Activated naive CD4-positive, alpha-beta T cell treated with anti-CD3 and anti-CD28 coated beads, Interleukin-2, amount 50 U/mL, for 72 hours (primary cell): ENCODE data around the gene CHD2. TPM values are rescaled to one million over a fixed set of nuclear protein-coding genes. Genes with fewer than 3 reads are reported as not detected.

Source experiments
- ATAC-seq, 2 donors: fragments of 150-1000 bp; cut with Tn5 transposase; 2 replicates each; pipeline ENCODE4 v1.10.0; 2021; ENCODE audit warnings: mild to moderate bottlenecking in 2 of 2, moderate library complexity in 2 of 2
- DNase-seq, 2 donors: peaks; one replicate each; pipeline ENCODE4 v3.0.0; 2021 to 2022; ENCODE audit warnings: low spot score in 2 of 2
- H3K27ac Mint-ChIP-seq, 2 donors: one replicate each; pipeline ENCODE4 v1.8.0; 2022; ENCODE audit warnings: mild to moderate bottlenecking in 2 of 2, mixed read lengths in 2 of 2
- H3K36me3 Mint-ChIP-seq, 2 donors: one replicate each; pipeline ENCODE4 v1.8.0; 2022; ENCODE audit warnings: mixed read lengths in 2 of 2
- H3K9me3 Mint-ChIP-seq, 2 donors: one replicate each; pipeline ENCODE4 v1.8.0; 2022; ENCODE audit warnings: mixed read lengths in 2 of 2
- total RNA-seq, 2 donors: library from RNA; stranded (reverse); gene quantifications; one replicate each; pipeline ENCODE4 v1.2.3, GENCODE V29; 2022

The CHD2 gene
- total RNA-seq, 2 donors from 2014 or later, result 187 to 214 TPM

DNA sequence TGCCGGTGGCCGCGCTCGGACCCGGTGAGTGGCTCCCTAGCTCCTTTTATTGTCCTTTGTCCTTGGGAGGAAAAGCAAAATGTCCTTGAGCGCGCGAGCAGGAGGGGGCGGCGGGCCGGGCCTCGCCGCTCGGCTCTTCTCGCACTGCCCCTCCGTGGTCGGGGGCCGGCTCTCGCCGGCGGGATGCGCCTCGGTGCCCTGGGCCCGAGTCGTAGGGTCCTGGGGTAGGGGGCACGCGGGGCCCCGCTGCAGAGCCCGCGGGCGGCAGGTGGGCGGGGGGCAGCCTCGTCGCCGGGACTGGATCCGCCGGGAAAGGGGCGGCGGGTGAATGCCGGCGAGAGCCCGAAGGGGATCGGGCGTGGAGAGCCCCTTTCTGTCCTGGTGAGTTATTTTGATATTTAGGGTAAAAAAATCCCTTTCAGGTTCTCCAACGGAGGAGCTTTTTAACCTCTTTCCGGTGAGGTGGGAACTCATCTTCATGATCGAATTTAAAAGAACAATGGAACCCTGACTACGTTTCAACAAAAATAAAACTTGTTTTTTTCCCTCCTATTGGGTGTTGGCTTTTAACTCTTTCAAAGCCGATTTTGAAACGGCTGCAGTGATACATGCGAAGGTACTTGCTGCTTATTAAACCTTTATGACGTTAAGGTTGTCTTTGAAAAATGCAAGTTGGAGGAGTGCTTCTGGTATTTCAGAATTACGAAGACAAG, 16.8 kb upstream of the CHD2 start:
- Mint-ChIP-seq H3K9me3 (no peaks in the 10 kb centered on the region), H3K36me3 (peaks cover 44 to 50% of the 10 kb centered on the region in 2 donors), H3K27ac (peak overlapping the region; percentile 96 to 100)
- ATAC-seq (no peak), DNase-seq (peak in 1 of 2 donors; percentile 38)

DNA sequence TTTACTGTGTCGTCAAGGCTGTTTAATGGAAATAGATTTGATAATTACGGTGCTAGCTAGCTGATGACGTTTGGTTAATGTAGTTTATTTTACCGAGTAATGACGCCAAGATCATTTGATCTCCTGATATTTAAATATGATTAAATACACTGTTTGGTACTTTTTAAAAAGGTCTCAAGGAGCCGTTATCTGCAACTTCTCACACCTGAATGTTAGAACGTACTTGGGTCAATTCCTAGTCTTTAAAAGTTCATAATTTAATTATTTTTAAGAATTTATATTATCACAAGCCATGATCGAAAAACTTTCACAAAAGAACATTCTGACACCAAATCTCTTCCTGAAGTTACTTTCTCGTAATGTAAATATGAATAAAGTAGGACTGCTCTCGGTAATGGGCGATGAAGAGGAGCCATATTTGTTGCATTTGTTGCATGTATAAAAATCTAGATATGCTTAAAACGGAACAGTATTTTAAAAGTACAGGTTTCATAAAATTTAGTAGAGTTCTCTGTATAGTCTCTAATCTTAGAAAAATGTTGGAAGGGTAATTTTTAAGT, 16.2 kb upstream of the CHD2 start:
- DNase-seq (no peak), ATAC-seq (no peak)
- peaks cover 44 to 55% of the 10 kb centered on the region in 2 donors for H3K36me3 Mint-ChIP-seq

DNA sequence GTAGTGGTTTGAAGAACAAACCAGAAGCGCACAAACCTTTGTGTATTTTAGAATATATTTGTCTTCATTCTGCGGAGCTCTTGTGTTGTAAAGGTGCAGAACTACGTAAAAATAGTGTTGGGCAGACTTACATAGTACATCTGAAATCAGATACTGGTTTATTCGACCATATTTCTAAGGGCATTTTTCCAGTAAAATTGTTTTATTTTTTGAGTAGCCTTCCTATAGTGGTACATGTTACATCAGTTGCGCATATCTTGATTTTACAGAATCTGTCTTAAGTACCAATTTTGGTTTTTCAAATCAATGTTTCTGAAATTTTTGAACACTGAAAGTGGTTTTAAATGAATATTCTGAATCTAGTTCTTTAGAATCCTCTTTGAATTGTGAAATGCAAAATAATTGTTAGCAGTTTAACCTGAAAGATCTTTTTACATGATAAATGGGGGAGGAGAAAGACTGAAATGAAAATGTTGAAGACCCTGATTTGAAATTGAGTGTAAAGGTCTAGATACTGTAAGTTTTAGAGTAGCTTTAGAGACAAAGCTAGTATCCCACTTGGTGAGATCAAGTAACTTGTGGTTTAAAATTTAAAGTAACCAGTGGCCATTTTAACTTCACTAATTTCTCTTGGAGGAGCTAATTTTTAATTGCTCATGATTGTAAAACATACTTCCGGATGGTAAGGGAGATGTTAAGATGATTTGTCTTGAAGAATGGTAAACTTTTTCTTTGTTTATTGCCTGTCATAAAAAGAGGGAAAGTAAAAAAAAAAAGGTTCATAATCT, 15.5 kb upstream of the CHD2 start:
- ATAC-seq (no peak), DNase-seq (no peak)
- no peaks in the 10 kb centered on the region for H3K9me3 Mint-ChIP-seq
- H3K36me3 Mint-ChIP-seq, result peaks cover 46 to 59% of the 10 kb centered on the region in 2 donors
- H3K27ac Mint-ChIP-seq, result peak overlapping the region; percentile 96 to 100

More for the DNA sequence above, 16.2 kb upstream of the CHD2 start:
- Mint-ChIP-seq H3K27ac (peak overlapping the region; percentile 96 to 100), H3K9me3 (no peaks in the 10 kb centered on the region)

DNA sequence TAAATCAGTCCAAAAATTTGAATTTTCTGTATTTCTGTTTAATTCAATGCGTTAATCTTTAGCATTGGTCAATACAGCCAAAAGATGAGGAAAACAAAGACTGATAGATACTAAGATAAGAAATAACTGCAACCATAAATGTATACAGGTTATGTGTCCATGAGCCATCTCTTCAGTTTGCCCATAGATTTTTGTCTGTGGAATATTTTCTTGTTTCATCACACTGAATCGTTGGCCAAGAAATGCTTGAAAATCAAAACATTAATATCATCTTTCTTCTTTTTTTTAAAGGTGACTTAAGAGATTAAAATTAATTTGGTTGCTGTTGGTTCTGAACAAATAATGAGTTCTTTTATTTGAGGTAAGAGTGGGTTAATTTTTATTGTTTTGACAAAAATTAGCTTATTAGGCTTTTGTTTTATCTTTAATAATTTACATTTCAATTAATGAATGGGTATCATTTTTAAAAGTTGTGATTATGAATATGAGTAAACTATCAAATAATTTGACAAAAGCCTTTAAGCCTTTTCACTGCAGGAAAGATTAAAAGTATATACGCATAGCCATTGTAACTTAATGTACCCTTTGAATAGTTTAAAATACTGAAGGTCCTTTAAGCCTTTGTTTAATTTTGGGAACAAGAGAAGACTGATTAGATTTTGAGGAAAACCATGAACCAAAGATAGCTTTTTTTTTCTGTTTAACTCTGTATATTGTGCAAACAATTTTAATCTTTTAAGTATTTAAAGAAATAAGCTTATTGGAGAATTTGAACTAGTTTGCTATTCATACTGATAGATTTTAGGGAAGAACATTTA, 14.7 kb upstream of the CHD2 start:
- peak overlapping the region; percentile 96 to 100 for H3K27ac Mint-ChIP-seq

GRCh38 chr15:92886042-92886537, 14.0 kb upstream of the CHD2 start:
- DNase-seq, result no peak
- Mint-ChIP-seq H3K27ac (peak overlapping the region in 1 of 2 donors; percentile 100), H3K9me3 (no peaks in the 10 kb centered on the region), H3K36me3 (peaks cover 57 to 74% of the 10 kb centered on the region in 2 donors)
- no peak for ATAC-seq

More for the DNA sequence above, 14.7 kb upstream of the CHD2 start:
- ATAC-seq (no peak), DNase-seq (no peak)
- H3K36me3 Mint-ChIP-seq, result peaks cover 51 to 67% of the 10 kb centered on the region in 2 donors
- H3K9me3 Mint-ChIP-seq, result no peaks in the 10 kb centered on the region

GRCh38 chr15:92886815-92887214, 13.3 kb upstream of the CHD2 start:
- peak overlapping the region; percentile 48 to 90 for H3K27ac Mint-ChIP-seq
- DNase-seq (no peak), ATAC-seq (no peak)
- peaks cover 51 to 81% of the 10 kb centered on the region in 2 donors for H3K36me3 Mint-ChIP-seq
- H3K9me3 Mint-ChIP-seq, result no peaks in the 10 kb centered on the region

GRCh38 chr15:92887869-92888268, 12.3 kb upstream of the CHD2 start:
- Mint-ChIP-seq H3K9me3 (no peaks in the 10 kb centered on the region), H3K27ac (peak overlapping the region in 1 of 2 donors; percentile 97), H3K36me3 (peaks cover 48 to 92% of the 10 kb centered on the region in 2 donors)
- ATAC-seq (no peak), DNase-seq (no peak)

GRCh38 chr15:92889390-92890107, 10.6 kb upstream of the CHD2 start:
- Mint-ChIP-seq H3K36me3 (peaks cover 39 to 93% of the 10 kb centered on the region in 2 donors), H3K27ac (peak overlapping the region; percentile 84 to 96), H3K9me3 (no peaks in the 10 kb centered on the region)
- DNase-seq (no peak), ATAC-seq (peak; percentile 76 to 86)

DNA sequence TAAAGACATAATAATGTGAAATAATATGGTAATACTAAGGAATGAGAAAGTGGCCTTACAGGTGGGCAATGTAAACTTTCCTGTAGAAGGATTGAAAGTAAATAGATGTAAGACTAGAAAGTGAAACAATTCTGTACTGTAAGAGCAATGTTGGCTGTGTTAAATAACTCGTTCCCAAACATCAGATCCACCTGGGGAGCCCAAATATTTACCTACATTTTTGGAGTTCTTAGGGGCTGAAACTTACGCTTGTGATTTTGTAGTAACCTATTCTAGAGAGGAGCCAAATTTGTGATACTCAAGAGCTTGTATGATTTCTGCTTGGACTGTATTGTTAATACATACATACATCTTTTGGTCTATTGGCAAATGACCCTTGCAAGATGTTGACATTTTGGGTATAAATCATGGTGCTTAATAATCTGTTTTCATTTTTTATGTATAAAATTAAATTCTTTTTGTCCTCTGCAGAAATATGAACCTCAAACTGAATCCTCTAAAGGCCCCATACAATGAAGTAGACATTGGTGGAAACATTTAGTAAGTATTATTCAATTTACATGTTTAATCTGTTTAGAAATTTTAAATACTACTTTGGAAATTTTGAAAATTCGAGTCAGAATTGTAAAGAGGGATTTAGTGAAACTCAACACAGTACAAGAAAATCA, 8.5 kb upstream of the CHD2 start:
- Mint-ChIP-seq H3K36me3 (peaks cover 31 to 87% of the 10 kb centered on the region in 2 donors), H3K27ac (peak overlapping the region in 1 of 2 donors; percentile 96), H3K9me3 (peaks cover 0 to 4% of the 10 kb centered on the region in 2 donors)
- ATAC-seq, result no peak
- DNase-seq, result no peak

GRCh38 chr15:92892201-92892555, 7.9 kb upstream of the CHD2 start:
- H3K27ac Mint-ChIP-seq, result no peak overlapping the region
- ATAC-seq (no peak), DNase-seq (no peak)
- H3K36me3 Mint-ChIP-seq, result peaks cover 27 to 87% of the 10 kb centered on the region in 2 donors
- H3K9me3 Mint-ChIP-seq, result peaks cover 0 to 4% of the 10 kb centered on the region in 2 donors

DNA sequence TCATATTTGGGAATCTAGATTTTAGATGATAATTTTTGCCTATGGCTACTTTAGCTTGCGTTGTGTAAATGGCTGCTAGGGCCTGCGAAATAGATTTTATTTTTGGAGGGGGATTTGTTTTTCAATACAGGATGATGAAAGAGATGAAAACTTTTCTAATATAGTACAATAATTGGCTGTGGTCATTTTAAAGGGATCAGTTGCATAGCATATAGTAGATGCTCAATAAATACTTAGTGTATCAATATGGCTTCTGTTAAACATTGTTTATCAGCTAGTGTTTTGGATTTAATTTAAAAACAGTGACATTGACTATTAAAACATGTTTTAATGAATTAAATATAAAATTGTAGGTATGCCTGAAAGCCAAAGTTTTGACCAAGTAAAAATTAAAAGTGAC, 6.9 kb upstream of the CHD2 start:
- DNase-seq, result no peak
- Mint-ChIP-seq H3K27ac (peak overlapping the region in 1 of 2 donors; percentile 81), H3K36me3 (peaks cover 28 to 87% of the 10 kb centered on the region in 2 donors), H3K9me3 (peaks cover 0 to 4% of the 10 kb centered on the region in 2 donors)
- ATAC-seq, result no peak

GRCh38 chr15:92896561-92896960, 3.6 kb upstream of the CHD2 start:
- Mint-ChIP-seq H3K36me3 (peaks cover 30 to 85% of the 10 kb centered on the region in 2 donors), H3K9me3 (peaks cover 7 to 12% of the 10 kb centered on the region in 2 donors), H3K27ac (peak overlapping the region in 1 of 2 donors; percentile 81)
- no peak for ATAC-seq
- no peak for DNase-seq

GRCh38 chr15:92897620-92898019, 2.5 kb upstream of the CHD2 start:
- peaks cover 31 to 77% of the 10 kb centered on the region in 2 donors for H3K36me3 Mint-ChIP-seq
- peaks cover 7 to 12% of the 10 kb centered on the region in 2 donors for H3K9me3 Mint-ChIP-seq
- ATAC-seq, result no peak

DNA sequence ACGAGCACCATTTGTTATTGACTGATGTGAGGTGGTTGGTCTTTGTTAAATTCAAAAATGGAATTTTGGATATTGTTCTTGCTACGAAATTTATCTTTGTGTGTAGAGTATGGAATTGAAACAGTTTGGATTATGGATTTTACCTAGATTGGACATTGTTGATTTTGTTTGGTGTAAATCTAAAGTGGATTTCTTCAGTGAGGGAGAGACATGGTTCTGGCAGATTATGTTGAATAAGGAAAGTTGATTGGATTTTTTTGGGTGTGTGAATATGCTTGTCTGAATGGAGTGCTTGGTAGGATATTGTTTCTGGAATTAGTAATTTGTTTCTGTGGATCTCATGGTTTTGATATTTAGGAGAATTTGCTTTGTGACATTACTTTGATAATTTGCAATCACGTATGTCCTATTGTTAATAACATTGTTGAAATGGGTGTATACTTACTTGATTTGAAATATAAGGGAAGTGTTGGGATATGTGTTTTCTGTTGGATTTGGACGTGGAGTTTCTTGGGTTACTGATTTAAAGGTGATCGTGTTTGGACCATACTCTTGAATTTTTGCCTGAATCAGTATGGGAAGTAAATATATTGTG, 1.0 kb upstream of the CHD2 start:
- Mint-ChIP-seq H3K36me3 (peaks cover 38 to 75% of the 10 kb centered on the region in 2 donors), H3K9me3 (peaks cover 7 to 12% of the 10 kb centered on the region in 2 donors), H3K27ac (peak overlapping the region; percentile 97 to 98)
- no peak for ATAC-seq
- no peak for DNase-seq

More at GRCh38 chr15:92897620-92898019, 2.5 kb upstream of the CHD2 start:
- no peak for DNase-seq
- H3K27ac Mint-ChIP-seq, result peak overlapping the region in 1 of 2 donors; percentile 70

- DNase-seq, result no peak
- peaks cover 40 to 77% of the 10 kb centered on the region in 2 donors for H3K36me3 Mint-ChIP-seq
- peaks cover 7 to 12% of the 10 kb centered on the region in 2 donors for H3K9me3 Mint-ChIP-seq
- H3K27ac Mint-ChIP-seq, result peak overlapping the region; percentile 97 to 98
- ATAC-seq, result no peak
Observed at GRCh38 chr15:92899601-92899947, 550 bp upstream of the CHD2 start.
